Activated CD4-positive, alpha-beta T cell treated with anti-CD3 and anti-CD28 coated beads, Interleukin-2, amount 50 U/mL, for 4 hours (primary cell): Measurements from ENCODE around the gene HTRA1.
A peak's percentile ranks its signal among the peaks of the same experiment; 100 is the strongest.

ENCODE experiments used
- DNase-seq, 2 experiments: peaks; one replicate each; pipeline ENCODE4 v3.0.0-alpha.2; 2020

HTRA1 gene

DNA sequence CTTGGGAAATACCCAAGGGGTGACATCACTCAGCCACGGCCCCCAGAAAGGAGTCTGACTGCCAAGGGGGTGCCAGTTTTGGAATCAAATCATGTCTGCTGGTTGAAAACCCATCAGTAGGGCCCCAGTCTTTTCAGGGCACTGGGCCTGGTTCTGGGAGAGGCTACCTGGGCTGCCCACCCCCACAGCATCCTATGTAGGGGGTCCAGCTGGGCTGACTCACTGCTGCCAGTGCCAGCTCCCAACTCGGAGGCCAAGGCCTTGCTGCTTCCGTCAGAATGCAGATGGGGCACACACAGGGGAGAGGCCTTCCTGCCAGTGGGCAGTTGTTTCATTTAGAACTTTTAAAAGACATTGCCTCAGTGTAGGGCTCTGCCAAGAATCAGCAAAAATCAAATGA, 59.7 kb downstream of the HTRA1 start:
- no peak for DNase-seq

DNA sequence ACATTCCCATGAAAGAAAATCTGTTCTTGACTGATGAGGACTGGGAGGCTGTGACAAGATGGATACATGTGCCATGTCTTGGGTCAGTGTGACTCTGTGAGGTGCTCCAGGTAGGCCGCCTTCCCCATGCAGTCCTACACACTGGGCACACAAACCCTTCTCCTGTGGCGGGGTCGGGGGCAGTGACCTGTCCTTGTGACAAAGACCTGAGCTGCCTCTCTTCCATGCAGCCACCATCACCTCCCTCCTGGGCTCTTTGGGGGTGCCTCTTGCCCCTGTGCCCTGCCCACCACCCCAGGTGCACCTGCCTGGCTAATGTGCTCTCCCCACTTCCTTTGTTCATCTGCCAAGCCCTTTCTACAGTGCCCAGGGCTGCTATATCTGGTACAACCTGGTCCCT, 63.5 kb downstream of the HTRA1 start:
- no peak for DNase-seq

DNA sequence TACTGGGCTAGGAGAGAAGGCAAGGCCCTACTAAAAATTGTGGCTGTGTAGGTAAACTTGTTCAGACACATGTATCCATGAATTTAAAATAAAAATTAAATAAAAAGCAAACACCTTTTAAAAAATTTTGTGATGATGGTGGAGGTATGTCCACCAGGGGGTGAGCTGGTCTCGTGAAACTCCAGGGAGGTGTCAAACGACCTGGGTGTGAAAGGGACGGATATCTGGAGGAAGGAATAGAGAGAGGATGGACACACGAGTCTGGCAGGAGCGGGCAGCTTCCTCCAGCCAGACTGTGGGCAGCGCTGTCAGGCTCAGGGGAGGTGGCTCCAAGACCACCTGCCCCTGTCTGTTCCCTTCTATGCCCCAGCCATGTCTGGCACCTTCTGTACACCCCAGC, 64.4 kb downstream of the HTRA1 start:
- DNase-seq: no peak

DNA sequence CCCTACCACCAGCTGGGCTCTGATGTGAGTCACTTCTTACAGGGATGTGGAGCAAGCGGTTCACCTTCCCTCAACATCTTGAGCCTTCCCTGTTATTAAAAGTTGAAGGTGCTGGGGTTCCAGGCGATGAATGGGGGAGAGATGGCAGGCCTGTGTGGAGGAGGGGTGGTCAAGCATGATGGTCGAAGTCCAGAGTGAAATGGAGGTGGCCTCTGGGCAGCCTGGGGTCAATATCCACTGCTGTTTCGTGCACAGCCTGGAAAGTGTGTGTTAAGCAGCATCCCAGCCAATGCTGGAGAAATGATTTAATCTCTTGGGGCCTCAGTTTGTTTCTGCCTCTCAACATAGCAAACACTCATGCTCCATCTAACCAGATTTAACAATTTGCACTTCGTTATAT, 65.5 kb downstream of the HTRA1 start:
- DNase-seq: no peak

DNA sequence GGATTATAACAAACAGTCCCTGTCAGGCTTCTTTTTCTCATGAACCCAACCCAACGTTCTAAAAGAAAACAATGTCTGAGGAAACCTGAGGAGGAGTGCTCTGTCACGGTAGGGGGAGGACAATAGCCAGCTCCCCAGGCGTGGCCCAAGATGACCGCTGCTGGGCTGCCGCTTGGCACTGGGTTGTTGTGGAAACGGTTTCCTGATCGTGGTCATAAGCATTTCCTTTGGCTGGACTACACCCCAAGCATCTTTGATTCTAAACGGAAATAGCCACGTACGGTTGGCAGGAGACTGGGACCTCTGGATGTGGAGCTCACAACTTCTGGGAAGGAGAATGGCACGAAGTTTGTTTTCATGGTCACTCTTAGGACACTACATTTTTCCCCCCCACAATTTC, 68.8 kb downstream of the HTRA1 start:
- no peak for DNase-seq

DNA sequence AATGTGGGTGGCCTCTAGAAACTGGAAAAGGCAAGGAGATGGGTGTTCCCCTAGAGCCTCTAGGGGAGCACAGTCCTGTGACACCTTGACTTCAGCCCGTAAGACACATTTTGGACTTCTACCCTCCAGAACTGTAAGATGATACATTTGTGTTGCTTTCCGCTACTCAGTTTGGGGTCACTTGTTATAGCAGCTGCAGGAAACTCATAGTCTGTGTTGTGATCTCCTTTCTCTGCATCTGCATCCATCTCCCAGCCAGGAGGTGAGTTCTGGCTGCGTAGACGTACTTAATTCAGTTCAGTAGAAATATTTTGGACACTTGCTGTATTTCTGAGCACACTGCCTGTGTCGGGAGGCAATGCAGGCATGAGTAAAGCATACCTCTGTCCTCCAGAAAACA, 69.9 kb downstream of the HTRA1 start:
- DNase-seq: no peak

DNA sequence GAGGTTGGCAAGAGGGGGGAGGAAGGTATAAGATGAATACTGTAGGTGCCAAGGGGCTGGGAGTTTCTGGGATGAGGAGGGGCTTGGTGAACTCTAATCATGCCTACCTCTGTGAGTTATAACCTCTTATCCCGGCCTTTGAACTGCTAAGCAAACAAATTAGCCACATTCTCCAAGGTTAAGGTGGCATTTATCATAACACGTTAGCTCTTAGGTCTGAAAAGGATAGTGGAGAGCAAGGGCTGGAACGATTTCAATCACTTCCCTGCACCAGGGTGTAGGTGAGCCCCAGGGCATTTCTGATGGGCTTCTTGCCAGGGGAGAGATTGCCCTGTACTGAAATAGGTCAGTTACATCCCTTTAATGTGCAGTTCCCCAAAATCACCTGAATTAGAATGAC, 70.6 kb downstream of the HTRA1 start:
- no peak for DNase-seq

DNA sequence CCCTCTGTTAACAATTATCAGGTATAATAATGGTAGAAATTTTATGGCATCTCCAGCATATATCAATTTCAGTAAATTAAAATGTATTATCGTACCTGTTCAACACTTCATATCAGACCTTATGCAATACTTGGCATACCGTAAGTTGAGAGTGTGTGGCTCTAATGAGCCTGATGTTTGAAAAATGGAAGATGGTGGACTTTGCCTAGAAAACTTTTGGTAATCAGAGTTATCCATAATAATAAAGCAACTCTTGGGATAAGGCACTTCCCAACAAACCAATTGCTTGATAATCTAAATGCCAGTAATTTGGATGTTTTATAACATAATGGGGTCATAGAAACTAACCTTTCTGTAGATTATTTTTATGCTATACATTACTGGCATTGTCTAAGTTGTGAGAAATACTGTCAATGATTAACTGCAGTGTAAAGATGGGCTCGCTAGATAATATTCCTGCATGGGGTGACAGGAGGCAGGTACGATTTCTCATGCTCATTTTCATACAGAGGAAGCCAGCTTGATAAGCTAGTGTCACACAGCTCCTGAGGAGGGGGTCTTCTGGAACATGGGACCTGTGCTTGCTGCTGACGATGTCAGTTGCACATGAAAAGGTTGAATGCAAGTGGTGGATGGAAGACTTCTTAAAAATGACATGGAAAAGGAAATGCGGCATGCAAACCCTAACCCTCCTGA, 71.4 kb downstream of the HTRA1 start:
- no peak for DNase-seq

DNA sequence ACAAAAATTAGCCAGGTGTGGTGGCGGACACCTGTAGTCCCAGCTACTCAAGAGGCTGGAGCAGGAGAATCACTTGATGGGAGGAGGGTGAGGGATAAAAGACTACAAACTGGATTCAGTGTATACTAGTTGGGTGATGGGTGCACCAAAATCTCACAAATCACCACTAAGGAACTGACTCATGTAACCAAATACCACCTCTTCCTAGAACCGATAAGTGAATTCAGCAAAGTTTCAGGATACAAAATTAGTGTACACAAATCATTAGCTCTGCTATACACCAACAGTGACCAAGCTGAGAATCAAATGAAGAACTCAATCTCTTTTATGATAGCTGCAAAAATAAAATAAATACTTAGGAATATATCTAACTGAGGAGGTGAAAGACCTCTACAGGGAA, 76.2 kb downstream of the HTRA1 start:
- no peak for DNase-seq

DNA sequence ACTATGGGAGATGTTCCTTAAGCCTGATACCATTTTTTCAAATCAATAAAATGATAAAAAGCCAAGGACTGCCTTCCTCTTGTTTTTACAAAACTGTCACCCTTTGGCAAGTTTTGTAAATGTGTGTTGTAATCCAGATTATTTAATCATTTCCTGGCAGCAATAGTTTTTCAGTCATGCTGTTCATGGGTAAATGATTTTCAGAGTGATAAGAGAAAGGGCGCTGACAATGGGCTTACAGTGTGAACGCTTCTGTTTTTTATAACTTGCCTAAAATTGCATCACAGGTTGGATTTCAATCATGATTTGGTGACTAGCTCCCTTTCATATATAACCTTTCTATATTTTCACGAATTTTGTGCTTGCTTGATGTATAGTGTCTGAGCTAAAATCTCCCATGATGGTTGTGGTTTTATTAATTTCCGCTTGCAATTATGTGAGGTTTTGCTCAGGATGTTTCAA, 80.2 kb downstream of the HTRA1 start:
- no peak for DNase-seq

DNA sequence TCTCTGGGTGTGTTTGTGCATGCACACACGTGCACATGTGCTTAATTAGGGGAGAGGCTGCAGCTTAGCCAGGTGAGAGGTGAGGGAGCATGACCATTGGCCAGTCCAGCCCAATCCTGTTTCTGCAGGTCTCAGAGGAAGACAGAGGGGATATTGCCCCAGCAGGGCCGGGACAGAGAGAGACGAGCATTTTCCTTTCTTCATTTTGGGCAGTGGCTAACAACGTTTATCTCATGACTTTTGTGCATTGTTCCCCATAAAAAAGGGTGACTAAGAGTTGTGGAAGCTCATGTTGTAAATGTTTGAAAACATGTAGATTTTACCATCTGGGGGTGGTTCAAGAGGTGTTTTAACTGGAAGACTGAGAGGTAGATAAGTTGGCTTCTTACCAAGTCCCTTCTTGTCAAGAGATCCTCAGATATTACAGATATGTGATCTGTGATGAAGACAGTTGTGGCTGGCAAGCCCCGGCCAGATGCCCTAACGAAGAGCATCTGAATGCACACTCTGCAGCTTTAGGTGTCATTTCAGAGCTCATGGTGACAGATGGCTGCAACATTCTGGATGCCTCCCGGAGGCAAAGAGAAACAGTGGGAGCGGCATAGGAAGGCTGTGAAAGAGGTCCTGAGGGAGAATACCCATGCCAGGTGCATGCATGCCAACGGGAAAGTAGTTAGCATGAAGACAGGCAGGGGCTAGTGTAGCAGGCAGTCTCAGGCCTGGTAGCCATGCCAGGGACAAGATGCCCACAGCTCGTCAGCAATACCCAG, 82.5 kb downstream of the HTRA1 start:
- no peak for DNase-seq

DNA sequence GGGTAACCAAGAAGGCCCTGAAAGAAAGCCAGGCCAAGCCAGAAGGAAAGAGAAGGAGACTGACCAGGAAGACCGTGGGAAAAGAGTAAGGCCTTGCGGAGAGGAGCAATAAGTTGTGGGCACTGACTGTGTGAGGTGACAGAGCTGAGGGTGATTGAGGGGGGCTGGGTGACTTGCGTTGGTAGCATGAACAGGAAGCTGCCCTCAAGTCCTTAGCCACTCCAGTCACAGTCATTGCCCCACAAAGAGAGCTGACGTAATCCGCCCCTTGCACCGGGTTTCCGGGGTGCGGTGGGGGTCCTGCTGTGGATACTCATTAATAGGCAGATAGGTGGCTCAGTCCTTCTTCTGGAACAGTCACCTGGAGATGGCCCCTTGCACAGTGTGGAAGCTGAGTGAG, 83.1 kb downstream of the HTRA1 start:
- DNase-seq: no peak

DNA sequence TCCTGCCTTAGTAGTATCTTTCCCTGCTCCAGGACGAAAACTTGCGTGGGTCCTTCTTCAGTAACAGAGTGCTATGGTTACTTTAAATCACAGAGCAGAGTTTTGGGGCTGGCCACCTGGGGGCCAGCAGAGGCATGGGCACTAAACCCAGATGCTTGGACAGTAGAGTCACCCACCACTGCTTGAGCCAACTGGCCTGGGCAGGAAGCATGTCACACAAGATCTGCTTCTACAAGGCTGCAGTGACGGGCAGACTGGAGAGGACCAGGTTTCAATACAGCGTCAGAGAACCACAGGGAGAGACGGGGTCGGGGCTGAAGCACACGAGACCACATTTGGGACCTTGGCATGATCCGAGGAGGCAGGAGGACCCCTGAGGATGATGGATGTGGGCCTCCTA, 84.9 kb downstream of the HTRA1 start:
- DNase-seq: no peak

DNA sequence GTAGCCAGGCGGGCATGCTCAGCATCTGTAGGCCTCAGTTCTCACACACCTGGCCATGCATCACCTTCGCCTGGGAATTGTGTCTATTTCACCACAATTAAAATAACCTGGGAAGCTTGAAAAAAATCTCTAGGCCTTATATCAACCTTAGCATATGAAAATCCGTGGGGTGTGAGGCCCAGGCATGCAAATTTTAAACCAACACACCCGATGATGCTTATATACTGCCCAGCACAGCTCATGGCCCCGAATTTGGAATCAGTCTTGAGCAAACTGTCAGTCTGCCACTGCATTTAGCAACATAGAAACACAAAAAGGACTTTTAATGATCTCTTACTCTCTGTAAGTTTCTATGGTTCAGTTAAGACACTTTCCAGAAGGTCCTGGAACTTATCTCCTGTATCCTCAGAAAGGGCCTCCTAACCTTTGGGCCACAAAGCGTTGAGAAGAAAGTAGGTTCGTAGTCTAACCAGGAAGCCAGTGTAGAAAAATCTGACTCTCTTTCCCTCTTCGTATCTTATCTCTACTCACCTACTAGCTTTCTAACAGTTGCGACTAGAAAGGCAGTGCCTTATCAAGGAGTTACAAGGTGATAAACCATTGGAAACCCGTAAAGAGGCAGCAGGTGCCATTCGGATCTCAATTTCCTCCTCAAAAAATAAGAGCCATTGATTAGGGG, 87.2 kb downstream of the HTRA1 start:
- no peak for DNase-seq

DNA sequence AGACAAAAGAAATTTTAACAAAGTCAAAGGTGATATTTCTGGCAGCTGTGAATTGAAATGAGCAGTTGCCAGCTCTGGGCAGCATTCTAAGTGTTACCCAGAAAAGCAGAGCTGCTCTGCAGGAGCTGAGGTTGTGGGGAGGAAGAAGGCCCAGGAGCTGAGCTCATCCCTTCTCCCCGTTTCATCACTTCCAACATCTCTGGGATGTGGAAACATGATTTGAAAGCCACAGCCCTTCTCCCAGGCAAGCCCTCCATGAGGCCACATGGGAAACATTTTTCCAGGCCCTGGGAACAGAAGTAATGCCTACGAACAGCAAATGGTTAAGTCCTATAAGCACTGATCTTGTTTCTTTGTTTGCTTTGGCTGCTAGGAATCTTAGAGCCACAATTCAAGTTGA, 88.3 kb downstream of the HTRA1 start:
- no peak for DNase-seq

DNA sequence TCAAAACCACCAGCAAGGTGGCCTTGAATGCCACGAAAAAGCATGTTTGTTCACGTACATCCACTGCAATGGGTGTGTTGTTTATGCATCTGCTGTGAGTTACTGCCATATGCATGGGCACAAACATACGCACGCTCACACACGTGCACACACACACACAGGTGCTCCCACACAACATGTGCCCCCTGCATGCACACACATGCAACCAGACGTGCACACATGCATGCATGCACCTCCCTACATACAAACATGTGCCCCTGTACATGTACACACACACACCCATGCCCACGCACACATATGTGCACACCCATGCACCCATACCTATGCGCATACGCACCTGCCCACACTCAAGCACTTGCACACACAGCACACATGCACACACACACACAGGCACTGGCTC, 89.1 kb downstream of the HTRA1 start:
- DNase-seq: no peak

DNA sequence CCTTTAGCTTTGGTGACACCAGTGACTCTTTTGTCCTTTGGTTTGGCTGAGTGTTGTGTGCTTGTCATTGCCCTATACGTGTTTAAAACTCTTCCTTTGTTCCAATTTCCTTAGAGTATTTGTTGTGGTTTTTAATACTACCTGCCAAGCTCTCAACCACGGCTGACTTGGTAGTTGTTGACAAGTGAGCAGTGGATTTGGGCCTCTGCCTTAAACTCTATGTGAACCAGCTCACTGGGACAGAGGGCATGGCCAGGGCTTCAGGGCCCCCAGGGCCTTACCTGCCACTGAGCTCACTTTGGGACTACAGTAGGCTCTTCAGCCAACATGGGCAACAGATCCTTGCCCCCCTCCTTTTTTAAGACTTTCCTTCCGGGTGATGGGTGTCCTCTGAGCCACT, 89.6 kb downstream of the HTRA1 start:
- no peak for DNase-seq

DNA sequence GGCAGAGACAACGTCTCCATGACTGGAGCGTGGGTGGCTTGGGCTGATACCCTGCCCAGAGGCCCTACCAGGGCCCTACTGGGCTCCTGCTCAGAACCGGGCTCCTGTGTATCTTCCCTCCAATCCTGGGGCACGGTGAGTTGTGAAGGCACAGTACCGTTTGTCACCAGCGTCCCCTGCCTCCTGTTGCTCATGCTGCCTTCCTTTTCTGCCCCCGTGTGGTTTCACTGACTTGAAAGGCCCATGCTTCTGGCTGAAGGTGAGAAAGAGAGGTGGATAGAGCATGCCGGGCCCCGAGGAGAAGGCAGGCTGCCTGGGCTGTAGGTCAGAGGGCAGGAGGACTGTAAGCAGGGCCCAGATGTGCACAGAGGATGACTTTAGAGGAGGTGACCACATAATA, 90.1 kb downstream of the HTRA1 start:
- DNase-seq: peak; percentile 22 to 36

DNA sequence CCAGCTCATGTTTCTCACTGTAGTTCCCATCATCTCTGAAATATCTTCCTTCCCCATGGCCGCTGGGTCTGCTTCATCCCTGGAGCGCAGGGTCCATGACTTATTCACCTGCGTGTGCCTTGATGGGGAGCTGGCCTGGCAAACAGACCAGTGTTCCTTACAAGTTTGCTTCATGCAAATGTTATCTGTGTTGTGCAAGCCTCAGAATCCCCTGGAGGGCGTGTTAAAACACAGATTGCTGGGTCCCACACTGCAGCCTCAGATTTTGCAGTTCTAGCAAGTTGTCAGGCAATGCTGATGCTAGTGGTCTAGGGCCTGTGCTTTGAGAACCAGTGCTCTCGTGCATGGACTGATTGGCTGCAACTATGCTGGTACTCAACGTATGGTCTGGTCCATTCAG, 92.0 kb downstream of the HTRA1 start:
- no peak for DNase-seq

DNA sequence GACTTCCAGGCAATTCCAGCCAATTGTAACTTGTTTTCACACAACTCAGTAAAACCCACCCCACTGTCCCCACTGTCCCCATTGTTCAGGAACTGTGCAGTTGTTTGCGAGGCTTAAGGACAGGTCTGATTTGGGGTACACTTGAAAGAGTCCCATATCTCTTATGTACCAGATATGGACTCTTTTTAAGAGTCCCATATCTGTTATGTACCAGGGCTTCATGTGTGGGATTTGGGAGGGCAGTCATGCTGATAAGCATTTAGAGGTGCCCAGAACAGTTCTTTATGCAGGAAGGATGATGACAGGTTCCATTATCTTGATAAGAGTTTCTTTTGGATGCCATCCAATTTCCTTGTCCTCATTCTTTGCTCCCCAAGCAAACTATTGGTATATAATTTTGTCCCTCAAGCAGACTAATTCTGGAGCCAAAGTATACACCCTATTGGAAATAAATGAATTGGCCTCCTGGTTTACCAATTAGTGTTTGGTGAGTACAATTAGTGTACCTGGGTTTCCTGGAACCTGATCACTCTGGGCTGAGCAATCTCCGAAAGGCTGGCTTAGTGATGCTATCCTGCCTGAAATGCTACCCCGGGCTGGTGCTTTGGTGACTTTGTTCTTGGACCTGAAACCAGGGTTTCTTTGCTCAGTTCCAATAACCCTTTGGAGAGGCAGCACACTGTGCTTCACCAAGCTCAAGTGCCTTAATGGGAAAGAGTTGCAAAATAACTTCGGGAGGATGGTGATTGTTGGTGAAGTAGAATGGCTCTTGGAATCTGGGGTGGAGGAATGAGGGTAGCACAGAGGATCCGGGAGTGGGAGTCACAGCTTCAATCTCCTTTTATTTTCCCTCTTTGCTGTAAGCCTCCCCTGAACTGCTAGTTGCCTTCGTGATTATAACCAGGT, 93.0 kb downstream of the HTRA1 start:
- DNase-seq: no peak

DNA sequence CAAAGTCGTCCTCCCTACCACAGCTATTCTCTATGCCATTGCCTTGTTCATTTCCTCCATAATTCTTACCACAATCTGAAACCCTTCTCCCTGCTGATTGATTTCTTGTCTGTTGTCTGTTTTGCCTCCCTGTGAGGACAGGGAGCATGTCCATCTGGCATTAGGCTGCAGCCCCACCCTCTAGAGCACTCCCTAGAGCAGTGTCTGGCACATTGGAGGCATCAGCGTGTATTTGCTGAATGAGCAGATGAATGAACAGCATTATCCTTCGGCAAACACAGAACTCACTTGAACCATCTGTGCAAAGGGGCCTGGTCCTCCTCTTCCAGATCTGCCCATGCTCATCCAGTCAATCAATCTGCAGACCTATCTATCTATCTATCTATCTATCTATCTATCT, 94.1 kb downstream of the HTRA1 start:
- DNase-seq: no peak

DNA sequence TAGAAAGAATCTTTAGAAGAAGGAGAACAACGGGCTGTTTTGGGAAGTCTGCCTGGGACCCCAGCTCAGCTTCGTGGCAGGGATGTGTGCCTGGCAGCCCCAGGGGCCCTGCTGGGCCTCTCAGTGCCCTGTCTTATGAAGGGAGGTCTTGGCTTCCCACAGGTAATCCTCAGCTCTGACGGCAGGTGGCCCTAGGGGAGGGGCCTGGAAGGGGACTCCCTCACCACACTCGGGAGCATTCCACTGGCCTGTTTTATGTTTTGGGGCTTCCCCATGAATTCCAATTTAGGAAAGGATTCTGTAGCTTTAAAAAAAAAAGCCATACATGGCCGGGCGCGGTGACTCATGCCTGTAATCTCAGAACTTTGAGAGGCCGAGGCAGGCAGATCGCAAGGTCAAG, 96.2 kb downstream of the HTRA1 start:
- DNase-seq: no peak

DNA sequence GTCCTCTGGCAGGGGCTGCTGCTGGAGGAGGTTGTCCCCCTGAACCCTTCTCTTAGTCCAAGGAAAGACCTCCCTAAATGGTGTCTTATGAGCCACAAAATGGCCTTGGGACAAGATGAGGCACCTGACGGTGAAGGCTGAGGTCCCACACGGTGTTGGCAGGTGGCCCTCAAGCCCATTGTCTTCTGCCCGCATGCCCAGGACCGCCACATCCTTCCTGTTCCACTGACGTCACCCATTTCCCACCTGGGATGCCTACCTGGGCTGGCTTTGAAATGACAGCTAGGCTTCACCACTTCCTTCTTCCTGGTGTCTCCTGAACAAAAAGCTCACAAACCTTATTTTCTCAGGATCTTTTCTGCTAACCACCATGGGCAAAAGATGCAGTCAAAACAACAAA, 97.1 kb downstream of the HTRA1 start:
- DNase-seq: no peak
